Astrocyte of the hippocampus (primary cell): Measurements from ENCODE around the gene LPCAT1.
"Not testable (repeated sequence)": the region's sequence is repeated elsewhere in the genome, so short reads cannot be mapped to it uniquely, and the experiment has no call there.

Source experiments
- DNase-seq: peaks from one replicate; pipeline ENCODE4 v3.0.0; 2011; ENCODE audit warnings: low read depth, low spot score

Gene LPCAT1

GRCh38 chr5:1509346-1510085 is 14.2 kb downstream of the LPCAT1 start:
- no peak for DNase-seq

GRCh38 chr5:1508659-1509290 is 15.0 kb downstream of the LPCAT1 start:
- DNase-seq = no peak

GRCh38 chr5:1507961-1508658 is 15.7 kb downstream of the LPCAT1 start:
- no peak for DNase-seq

GRCh38 chr5:1507457-1507856 is 16.3 kb downstream of the LPCAT1 start:
- DNase-seq = no peak

GRCh38 chr5:1507014-1507375 is 16.8 kb downstream of the LPCAT1 start:
- DNase-seq = no peak

- no peak for DNase-seq
These were observed 17.3 kb downstream of the LPCAT1 start for GRCh38 chr5:1506242-1507013.

- DNase-seq = no peak
These were observed 18.1 kb downstream of the LPCAT1 start for GRCh38 chr5:1505506-1506241.

GRCh38 chr5:1505089-1505488 is 18.7 kb downstream of the LPCAT1 start:
- not testable (repeated sequence) for DNase-seq

GRCh38 chr5:1504617-1505016 is 19.1 kb downstream of the LPCAT1 start:
- no peak for DNase-seq

- DNase-seq = no peak
These were observed 19.6 kb downstream of the LPCAT1 start for GRCh38 chr5:1504069-1504595.

GRCh38 chr5:1503241-1504068 is 20.3 kb downstream of the LPCAT1 start:
- peak; percentile 26 for DNase-seq

- DNase-seq = no peak
These were observed 21.0 kb downstream of the LPCAT1 start for GRCh38 chr5:1502737-1503120.

- no peak for DNase-seq
These were observed 21.6 kb downstream of the LPCAT1 start for GRCh38 chr5:1502046-1502736.

GRCh38 chr5:1501372-1502045 is 22.3 kb downstream of the LPCAT1 start:
- no peak for DNase-seq

- peak; percentile 74 for DNase-seq
These were observed 23.2 kb downstream of the LPCAT1 start for GRCh38 chr5:1500411-1501091.

GRCh38 chr5:1499851-1500250 is 23.9 kb downstream of the LPCAT1 start:
- no peak for DNase-seq

GRCh38 chr5:1498623-1499416 is 24.9 kb downstream of the LPCAT1 start:
- no peak for DNase-seq
